Esophagus squamous epithelium (tissue), 5 donors: ENCODE results near the gene TMEM108. TPM values are rescaled to one million over a fixed set of nuclear protein-coding genes. Genes with fewer than 3 reads are reported as not detected.

Source experiments
- DNase-seq: peaks from one replicate; lab custom pipeline; 2025; lab: John Stamatoyannopoulos, UW
- H3K27ac ChIP-seq, 4 donors: fragments of 200-600 bp; sonication (generic); one replicate each; pipeline ENCODE4 v1.5.1; 2016 to 2019; ENCODE audit warnings: mild to moderate bottlenecking in 1 of 4
- H3K27me3 ChIP-seq, 4 donors: fragments of 200-600 bp; sonication (generic); 1 replicate in 3 of 4; 2 replicates in 1 of 4; pipeline versions ENCODE4 v1.5.1 to v1.6.0; 2017 to 2021; ENCODE audit warnings: antibody characterized with exemption in 1 of 4
- H3K36me3 ChIP-seq, 3 donors: fragments of 200-600 bp; sonication (generic); one replicate each; pipeline ENCODE4 v1.5.1; 2016 to 2019
- H3K4me1 ChIP-seq, 3 donors: fragments of 200-600 bp; sonication (generic); one replicate each; pipeline ENCODE4 v1.5.1; 2017 to 2019
- H3K4me3 ChIP-seq, 4 donors: fragments of 200-600 bp; sonication (generic); 1 replicate in 3 of 4; 2 replicates in 1 of 4; pipeline ENCODE4 v1.5.1; 2016 to 2019; ENCODE audit warnings: mild to moderate bottlenecking in 2 of 4, moderate library complexity in 1 of 4
- H3K9me3 ChIP-seq, 3 donors: fragments of 200-600 bp; sonication (generic); one replicate each; pipeline ENCODE4 v1.5.1; 2016 to 2019
- POLR2A ChIP-seq, 4 donors: fragments of 450-650 bp; IDR thresholded peaks; one replicate each; pipeline ENCODE4 v1.6.1; 2017; ENCODE audit warnings: antibody characterized with exemption in 4 of 4, mild to moderate bottlenecking in 4 of 4, moderate library complexity in 3 of 4
- WGBS, 2 donors: methylation state at CpG; one replicate each; pipeline ENCODE4 v1.1.5; 2018; 5-methylcytosine and 5-hydroxymethylcytosine counted together
- intact Hi-C: fragments of 100-400 bp; cut with DNase I; formaldehyde crosslinking; loops from one replicate; pipeline ENCODE4 v1.15.0; 2022
- total RNA-seq, 4 donors: library from RNA; depleted of rRNA; stranded (reverse); fragments of >200 nt; gene quantifications; one replicate each; pipeline ENCODE4 v1.1.0, GENCODE V29; 2016
- TF ChIP-seq, protein P1 (sequence below), 6 experiments: fragments of 450-650 bp in 4 of 6; fragments of 200-600 bp in 2 of 6; sonication (generic) in 2 of 6; IDR thresholded peaks; one replicate each; pipeline ENCODE4 v1.5.1; 2016 to 2019; ENCODE audit warnings: antibody characterized with exemption in 6 of 6, mild to moderate bottlenecking in 4 of 6, moderate library complexity in 4 of 6
- donor health status: DM: yes; HTN: yes; CAD: no.

TMEM108 gene
- total RNA-seq, 4 donors from 2014 or later = 0.12 to 3.4 (median 0.24) TPM

DNA sequence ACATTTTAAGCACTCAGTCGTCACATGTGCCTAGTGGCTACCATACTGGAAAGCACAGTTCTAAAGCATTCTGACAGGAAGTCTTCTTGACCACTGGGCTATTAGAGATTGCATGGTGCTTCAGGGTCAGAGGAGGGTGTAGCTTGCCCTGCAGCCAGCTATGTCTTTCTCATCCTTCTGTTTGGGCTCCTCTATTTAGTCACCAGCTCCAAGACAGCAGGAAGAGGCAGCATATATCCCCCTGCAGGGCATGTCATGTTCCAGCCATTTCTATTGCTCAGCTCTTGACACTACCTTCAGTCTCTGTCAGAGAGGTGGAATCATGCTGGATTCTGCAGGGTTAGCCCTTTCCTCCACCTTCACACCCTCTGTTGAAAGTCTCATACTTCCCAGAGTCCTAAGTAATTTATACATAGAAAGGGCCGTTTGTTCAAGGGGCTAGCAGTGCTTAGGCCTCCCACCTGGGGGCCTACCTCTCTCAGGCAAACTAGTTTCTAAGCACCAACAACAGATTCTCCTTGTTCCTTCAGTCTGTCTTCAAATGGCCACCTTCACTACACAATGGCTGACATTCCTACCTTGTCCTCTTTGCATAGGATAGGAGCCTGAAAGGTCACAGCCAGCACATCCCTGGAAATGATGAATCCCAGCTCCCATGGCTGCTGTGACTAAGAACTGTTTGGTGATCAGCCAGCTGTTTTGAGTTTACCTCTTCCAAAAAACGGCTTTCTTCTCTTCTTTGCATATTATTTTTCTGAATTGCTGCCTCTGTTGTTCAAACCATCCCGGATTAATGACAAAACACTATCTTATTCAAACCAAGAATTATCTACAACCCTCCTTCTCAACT lies 246.0 kb downstream of the TMEM108 start:
- Histone ChIP-seq H3K4me1 (peaks cover 0 to 8% (median 0%) of the 10 kb centered on the region in 3 donors), H3K27ac (no peak overlapping the region), H3K4me3 (no peak overlapping the region), H3K9me3 (no peaks in the 10 kb centered on the region), H3K27me3 (no peaks in the 10 kb centered on the region), H3K36me3 (no peaks in the 10 kb centered on the region)
- intact Hi-C loops = no loop called here
- TF ChIP-seq, protein P1, sequence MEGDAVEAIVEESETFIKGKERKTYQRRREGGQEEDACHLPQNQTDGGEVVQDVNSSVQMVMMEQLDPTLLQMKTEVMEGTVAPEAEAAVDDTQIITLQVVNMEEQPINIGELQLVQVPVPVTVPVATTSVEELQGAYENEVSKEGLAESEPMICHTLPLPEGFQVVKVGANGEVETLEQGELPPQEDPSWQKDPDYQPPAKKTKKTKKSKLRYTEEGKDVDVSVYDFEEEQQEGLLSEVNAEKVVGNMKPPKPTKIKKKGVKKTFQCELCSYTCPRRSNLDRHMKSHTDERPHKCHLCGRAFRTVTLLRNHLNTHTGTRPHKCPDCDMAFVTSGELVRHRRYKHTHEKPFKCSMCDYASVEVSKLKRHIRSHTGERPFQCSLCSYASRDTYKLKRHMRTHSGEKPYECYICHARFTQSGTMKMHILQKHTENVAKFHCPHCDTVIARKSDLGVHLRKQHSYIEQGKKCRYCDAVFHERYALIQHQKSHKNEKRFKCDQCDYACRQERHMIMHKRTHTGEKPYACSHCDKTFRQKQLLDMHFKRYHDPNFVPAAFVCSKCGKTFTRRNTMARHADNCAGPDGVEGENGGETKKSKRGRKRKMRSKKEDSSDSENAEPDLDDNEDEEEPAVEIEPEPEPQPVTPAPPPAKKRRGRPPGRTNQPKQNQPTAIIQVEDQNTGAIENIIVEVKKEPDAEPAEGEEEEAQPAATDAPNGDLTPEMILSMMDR (IDR thresholded peaks at IDR 0.05) = no peak
- TF ChIP-seq POLR2A (IDR thresholded peaks at IDR 0.05) = no peak
- no peak for DNase-seq
- 55 to 60% methylated on average over 4 of the region's 4 CpGs for whole genome bisulfite sequencing, 2 donors

DNA sequence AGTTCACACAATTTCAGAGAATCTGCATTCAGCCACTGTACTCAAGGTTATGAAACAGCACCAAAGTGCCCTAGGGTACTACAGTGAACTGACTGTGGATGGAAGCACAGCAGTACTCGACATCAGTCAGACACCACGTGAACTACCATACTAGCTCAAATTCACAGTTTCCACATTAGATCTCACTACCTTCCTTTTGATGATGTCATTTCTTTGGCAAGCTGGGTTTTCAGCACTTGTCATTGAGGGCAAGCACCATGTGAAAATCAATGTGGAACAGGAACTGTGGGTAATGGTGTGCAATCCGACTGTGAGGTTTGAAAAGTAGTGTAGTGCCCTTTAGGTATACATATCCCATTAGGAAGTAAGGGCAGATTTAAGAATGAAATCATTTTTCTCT lies 251.1 kb downstream of the TMEM108 start:
- no peak for DNase-seq
- Histone ChIP-seq H3K36me3 (no peaks in the 10 kb centered on the region), H3K27me3 (no peaks in the 10 kb centered on the region), H3K9me3 (no peaks in the 10 kb centered on the region), H3K4me3 (no peak overlapping the region), H3K4me1 (no peaks in the 10 kb centered on the region), H3K27ac (no peak overlapping the region)
- intact Hi-C loops = no loop called here
- TF ChIP-seq, protein P1 (IDR thresholded peaks at IDR 0.05) = no peak
- TF ChIP-seq POLR2A (IDR thresholded peaks at IDR 0.05) = no peak
- WGBS, 2 donors = 85 to 98% methylated on average over 3 of the region's 3 CpGs

DNA sequence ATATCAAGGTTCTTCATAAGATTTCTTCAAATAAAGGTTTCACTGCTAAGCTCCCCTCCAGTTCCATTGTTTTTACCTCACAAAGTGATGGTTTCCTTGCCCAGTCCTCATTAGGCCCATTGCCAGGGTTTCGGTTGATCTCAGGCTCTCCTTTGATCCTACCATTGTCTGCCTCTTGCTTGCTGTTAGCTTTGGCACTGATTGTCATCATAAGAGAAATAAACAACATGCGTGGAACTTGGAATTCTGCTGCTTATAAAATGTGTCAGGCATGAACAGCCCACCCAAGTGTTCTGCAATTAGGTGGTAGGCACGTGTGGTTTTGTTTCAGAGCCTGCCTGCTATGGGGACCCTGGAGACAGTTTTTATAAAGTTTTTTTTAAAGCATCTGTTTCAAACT lies 254.1 kb downstream of the TMEM108 start:
- 33 to 38% methylated on average over 3 of the region's 3 CpGs for WGBS, 2 donors
- no peak overlapping the region for H3K27ac ChIP-seq
- intact Hi-C loops = no loop called here
- H3K27me3 ChIP-seq = no peaks in the 10 kb centered on the region
- peaks cover 0 to 8% (median 3%) of the 10 kb centered on the region in 3 donors for H3K4me1 ChIP-seq
- no peak for DNase-seq
- no peaks in the 10 kb centered on the region for H3K36me3 ChIP-seq
- no peaks in the 10 kb centered on the region for H3K9me3 ChIP-seq
- no peak overlapping the region for H3K4me3 ChIP-seq
- TF ChIP-seq POLR2A (IDR thresholded peaks at IDR 0.05) = no peak
- TF ChIP-seq, protein P1 (IDR thresholded peaks at IDR 0.05) = no peak

DNA sequence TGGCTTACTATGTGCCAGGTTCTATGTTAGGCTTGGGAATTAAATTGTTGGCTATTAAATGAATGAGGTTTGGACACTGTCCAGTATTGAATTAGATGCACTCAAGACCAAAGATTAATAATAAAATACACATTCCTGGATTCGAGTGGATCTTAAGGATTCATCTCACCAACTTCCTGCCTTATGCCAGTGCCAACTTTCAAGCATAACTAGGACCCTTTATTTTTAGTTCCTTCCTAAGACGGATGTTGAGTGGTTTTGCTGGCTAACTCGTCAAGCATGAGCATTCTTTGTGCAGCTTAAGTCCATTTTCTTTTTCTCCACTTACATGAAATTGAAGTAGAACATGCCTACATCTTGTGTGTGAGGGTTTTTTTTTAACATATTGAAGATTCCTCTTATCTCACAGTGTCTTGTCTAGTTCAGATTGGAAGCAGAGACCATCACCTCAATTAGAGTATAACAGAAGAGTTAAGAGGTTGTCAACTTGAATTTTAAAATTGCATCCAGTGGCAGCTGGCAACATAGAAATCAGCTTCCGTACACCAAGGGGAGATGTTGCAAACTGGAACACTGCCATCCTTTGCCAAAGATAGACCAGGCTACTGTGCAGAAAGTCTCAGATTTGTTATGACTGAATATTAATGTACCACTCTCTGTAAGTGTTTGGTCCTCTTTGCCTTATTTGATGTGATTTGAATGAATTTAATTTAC lies 255.4 kb downstream of the TMEM108 start:
- H3K4me1 ChIP-seq = peaks cover 0 to 8% (median 3%) of the 10 kb centered on the region in 3 donors
- intact Hi-C loops = no loop called here
- TF ChIP-seq POLR2A (IDR thresholded peaks at IDR 0.05) = no peak
- TF ChIP-seq, protein P1 (IDR thresholded peaks at IDR 0.05) = no peak
- H3K9me3 ChIP-seq = no peaks in the 10 kb centered on the region
- WGBS, 2 donors = 47% methylated on average over 4 of the region's 4 CpGs
- H3K36me3 ChIP-seq = no peaks in the 10 kb centered on the region
- no peak overlapping the region for H3K27ac ChIP-seq
- no peak overlapping the region for H3K4me3 ChIP-seq
- no peaks in the 10 kb centered on the region for H3K27me3 ChIP-seq
- no peak for DNase-seq

DNA sequence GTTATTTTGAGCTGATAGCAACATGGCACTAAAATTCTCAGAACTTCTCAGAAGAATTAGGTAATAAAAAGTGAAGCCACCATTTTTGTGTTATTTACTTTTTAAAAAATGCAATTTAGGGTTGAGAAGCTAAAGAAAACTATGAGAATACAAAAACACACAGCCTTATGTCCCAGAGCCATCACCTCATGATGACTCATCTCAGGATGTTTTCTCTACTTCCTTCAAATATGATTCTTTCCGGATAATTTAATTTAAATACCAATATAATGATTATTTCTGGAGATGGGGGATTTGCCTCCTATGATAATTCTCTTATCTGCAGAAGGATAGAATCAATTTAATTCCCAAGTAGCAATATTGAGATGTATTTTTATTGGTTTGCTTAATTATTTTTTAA lies 256.1 kb downstream of the TMEM108 start:
- intact Hi-C loops = no loop called here
- Histone ChIP-seq H3K27ac (no peak overlapping the region), H3K4me1 (peaks cover 0 to 8% (median 3%) of the 10 kb centered on the region in 3 donors), H3K9me3 (no peaks in the 10 kb centered on the region), H3K27me3 (no peaks in the 10 kb centered on the region), H3K36me3 (no peaks in the 10 kb centered on the region), H3K4me3 (no peak overlapping the region)
- no peak for DNase-seq
- WGBS, 2 donors = 31 to 35% methylated on average over 1 of the region's 1 CpG
- TF ChIP-seq, protein P1 (IDR thresholded peaks at IDR 0.05) = no peak
- TF ChIP-seq POLR2A (IDR thresholded peaks at IDR 0.05) = no peak
